Prostate gland (tissue), 2 donors: ENCODE data around the gene CXCR1. TPM values are rescaled to one million over a fixed set of nuclear protein-coding genes. Genes with fewer than 3 reads are reported as not detected.
"Not testable (repeated sequence)": the region's sequence is repeated elsewhere in the genome, so short reads cannot be mapped to it uniquely, and the experiment has no call there.

Experiments
- DNase-seq: peaks from one replicate; pipeline ENCODE4 v3.0.0-alpha.2; 2019; ENCODE audit warnings: low spot score
- H3K27ac ChIP-seq, 2 donors: fragments of 200-600 bp; sonication (generic); 2 replicates each; pipeline ENCODE4 v1.5.1; 2017 to 2019
- H3K27me3 ChIP-seq: fragments of 200-600 bp; sonication (generic); replicated peaks from 2 replicates; pipeline ENCODE4 v1.5.1; 2019; ENCODE audit not compliant: insufficient read depth
- H3K36me3 ChIP-seq, 2 donors: fragments of 200-600 bp; sonication (generic); 1 replicate in 1 of 2; 2 replicates in 1 of 2; pipeline versions ENCODE4 v1.5.1 to v1.8.1; 2017 to 2019
- H3K4me1 ChIP-seq: fragments of 200-600 bp; sonication (generic); replicated peaks from 2 replicates; pipeline ENCODE4 v1.5.1; 2019
- H3K4me3 ChIP-seq, 2 donors: fragments of 200-600 bp; sonication (generic); 2 replicates each; pipeline ENCODE4 v1.5.1; 2017 to 2019
- H3K9me3 ChIP-seq: fragments of 200-600 bp; sonication (generic); 2 replicates; pipeline ENCODE4 v1.5.1; 2017
- POLR2A ChIP-seq: fragments of 450-650 bp; IDR thresholded peaks from one replicate; pipeline ENCODE4 v1.6.1; 2016; ENCODE audit warnings: antibody characterized with exemption, mild to moderate bottlenecking
- POLR2AphosphoS5 ChIP-seq: sonication (generic); formaldehyde crosslinking; IDR thresholded peaks from one replicate; pipeline ENCODE4 v1.6.1; 2017; ENCODE audit warnings: antibody characterized with exemption
- WGBS: methylation state at CpG from one replicate; pipeline ENCODE4 v1.1.5; 2018; 5-methylcytosine and 5-hydroxymethylcytosine counted together
- intact Hi-C: fragments of 100-400 bp; cut with DNase I; formaldehyde crosslinking; loops from one replicate; pipeline ENCODE4 v1.14.2; 2022
- total RNA-seq, 2 donors: library from RNA; depleted of rRNA; stranded (reverse); fragments of >200 nt; gene quantifications; one replicate each; pipeline ENCODE4 v1.1.0, GENCODE V29; 2016
- TF ChIP-seq, protein P1 (sequence below), 4 experiments: fragments of 200-600 bp in 2 of 4; fragments of 450-650 bp in 2 of 4; sonication (generic) in 2 of 4; IDR thresholded peaks; 1 replicate in 3 of 4; 2 replicates in 1 of 4; pipeline ENCODE4 v1.5.1; 2016 to 2019; ENCODE audit warnings: antibody characterized with exemption in 4 of 4, mild to moderate bottlenecking in 2 of 4, moderate library complexity in 2 of 4

The CXCR1 gene
- total RNA-seq, 2 donors from 2014 or later, result 0.28 TPM; not detected in 1

DNA sequence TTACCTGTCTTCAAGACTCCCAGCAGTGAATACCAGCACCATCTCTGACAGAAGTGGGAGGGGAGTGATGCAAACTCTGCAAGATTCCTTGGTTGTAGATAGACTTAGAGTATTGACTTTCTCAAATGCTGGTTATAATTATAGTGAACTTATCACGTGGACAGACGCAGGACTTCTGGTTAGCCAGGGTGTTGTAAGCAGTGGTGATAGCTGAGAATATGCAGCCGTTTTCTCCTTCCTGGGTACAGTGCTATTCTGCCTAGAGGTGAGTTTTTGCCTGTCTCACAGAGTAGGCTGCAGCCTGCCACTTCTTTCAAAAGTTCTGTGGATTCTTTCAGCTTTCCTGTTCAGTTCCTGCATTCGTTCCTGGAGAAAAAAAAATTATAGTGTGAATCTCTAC is 41.7 kb downstream of the CXCR1 start:
- H3K4me3 ChIP-seq, result no peak overlapping the region
- TF ChIP-seq, protein P1, sequence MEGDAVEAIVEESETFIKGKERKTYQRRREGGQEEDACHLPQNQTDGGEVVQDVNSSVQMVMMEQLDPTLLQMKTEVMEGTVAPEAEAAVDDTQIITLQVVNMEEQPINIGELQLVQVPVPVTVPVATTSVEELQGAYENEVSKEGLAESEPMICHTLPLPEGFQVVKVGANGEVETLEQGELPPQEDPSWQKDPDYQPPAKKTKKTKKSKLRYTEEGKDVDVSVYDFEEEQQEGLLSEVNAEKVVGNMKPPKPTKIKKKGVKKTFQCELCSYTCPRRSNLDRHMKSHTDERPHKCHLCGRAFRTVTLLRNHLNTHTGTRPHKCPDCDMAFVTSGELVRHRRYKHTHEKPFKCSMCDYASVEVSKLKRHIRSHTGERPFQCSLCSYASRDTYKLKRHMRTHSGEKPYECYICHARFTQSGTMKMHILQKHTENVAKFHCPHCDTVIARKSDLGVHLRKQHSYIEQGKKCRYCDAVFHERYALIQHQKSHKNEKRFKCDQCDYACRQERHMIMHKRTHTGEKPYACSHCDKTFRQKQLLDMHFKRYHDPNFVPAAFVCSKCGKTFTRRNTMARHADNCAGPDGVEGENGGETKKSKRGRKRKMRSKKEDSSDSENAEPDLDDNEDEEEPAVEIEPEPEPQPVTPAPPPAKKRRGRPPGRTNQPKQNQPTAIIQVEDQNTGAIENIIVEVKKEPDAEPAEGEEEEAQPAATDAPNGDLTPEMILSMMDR (IDR thresholded peaks at IDR 0.05), result no peak
- no peak for TF ChIP-seq POLR2A
- no peak for TF ChIP-seq POLR2AphosphoS5
- intact Hi-C loops, result no loop called here
- H3K36me3 ChIP-seq, result no peaks in the 10 kb centered on the region
- no peaks in the 10 kb centered on the region for H3K9me3 ChIP-seq
- DNase-seq, result no peak
- no peaks in the 10 kb centered on the region for H3K4me1 ChIP-seq
- 58% methylated on average over 4 of the region's 4 CpGs for WGBS
- no peak overlapping the region for H3K27ac ChIP-seq
- no peaks in the 10 kb centered on the region for H3K27me3 ChIP-seq

DNA sequence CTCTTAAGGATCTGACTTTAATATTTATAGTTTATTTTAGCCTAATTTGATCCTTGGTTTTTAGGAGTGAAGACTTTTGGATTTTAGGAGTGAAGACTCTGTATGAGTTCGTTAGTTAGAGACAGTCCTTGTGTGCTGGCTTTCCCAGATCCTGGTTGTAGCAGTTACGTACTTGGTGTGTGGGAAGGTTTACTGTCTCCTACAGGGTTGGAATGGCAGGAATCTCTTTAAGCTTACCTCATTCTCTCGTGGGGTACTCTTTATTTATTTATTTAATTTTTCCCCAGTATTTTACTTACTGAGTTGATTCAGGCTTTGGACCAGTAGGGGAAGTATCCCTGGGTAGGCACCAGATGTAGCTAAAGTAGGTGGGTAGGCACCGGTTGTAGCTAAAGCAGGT is 42.8 kb downstream of the CXCR1 start:
- intact Hi-C loops, result no loop called here
- WGBS, result 84% methylated on average over 4 of the region's 4 CpGs
- H3K4me3 ChIP-seq, result no peak overlapping the region
- H3K27ac ChIP-seq, result no peak overlapping the region
- no peaks in the 10 kb centered on the region for H3K27me3 ChIP-seq
- no peaks in the 10 kb centered on the region for H3K9me3 ChIP-seq
- TF ChIP-seq POLR2AphosphoS5 (no peak), POLR2A (no peak)
- TF ChIP-seq, protein P1 (IDR thresholded peaks at IDR 0.05), result no peak
- H3K4me1 ChIP-seq, result no peaks in the 10 kb centered on the region
- no peaks in the 10 kb centered on the region for H3K36me3 ChIP-seq
- DNase-seq, result no peak

DNA sequence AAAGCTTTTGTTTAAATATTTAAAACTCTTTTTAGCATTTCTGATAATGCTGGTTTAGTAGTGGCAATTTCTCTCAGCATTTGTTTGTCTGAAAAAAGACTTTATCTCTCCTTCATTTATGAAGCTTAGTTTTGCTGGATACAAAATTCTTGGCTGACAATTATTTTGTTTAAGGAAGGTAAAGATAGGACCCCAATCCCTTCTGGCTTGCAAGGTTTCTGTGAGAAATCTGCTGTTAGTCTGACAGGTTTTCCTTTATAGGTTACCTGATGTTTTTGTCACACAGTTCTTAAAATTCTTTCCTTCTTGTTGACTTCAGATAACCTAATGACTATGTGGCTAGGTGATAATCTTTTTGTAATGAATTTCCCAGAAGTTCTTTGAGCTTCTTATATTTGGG is 44.5 kb downstream of the CXCR1 start:
- intact Hi-C loops, H3K9me3 ChIP-seq, H3K4me1 ChIP-seq, H3K36me3 ChIP-seq, DNase-seq, H3K27ac ChIP-seq, H3K27me3 ChIP-seq, H3K4me3 ChIP-seq: not testable (repeated sequence)

DNA sequence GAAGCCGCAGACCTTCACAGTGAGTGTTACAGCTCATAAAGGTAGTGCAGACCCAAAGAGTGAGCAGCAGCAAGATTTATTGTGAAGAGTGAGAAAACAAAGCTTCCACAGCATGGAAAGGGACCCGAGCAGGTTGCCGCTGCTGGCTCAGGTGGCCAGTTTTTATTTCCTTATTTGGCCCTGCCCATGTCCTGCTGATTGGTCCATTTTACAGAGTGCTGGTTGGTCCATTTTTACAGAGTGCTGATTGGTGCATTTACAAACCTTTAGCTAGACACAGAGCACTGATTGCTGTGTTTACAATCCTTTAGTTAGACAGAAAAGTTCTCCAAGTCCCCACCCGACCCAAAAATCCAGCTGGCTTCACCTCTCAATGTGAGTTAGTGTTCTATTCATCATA is 45.0 kb downstream of the CXCR1 start:
- H3K4me1 ChIP-seq, H3K27me3 ChIP-seq, intact Hi-C loops, H3K27ac ChIP-seq, H3K4me3 ChIP-seq, DNase-seq, H3K9me3 ChIP-seq, H3K36me3 ChIP-seq: not testable (repeated sequence)
- WGBS, result 74% methylated on average over 4 of the region's 4 CpGs

Other genes starting within 250 kb of the CXCR1 start
- 100 to 1,000 TPM; 238 to 659 TPM for gene TNS1, start 164.0 kb downstream of the CXCR1 start, total RNA-seq
- under 1 TPM; 0.11 to 0.27 TPM for gene RUFY4, start 97.7 kb downstream of the CXCR1 start, total RNA-seq
- 1 to 10 TPM in 1 of 2 donors, not detected in 1; 3.0 TPM for gene CXCR2, start 40.9 kb downstream of the CXCR1 start, total RNA-seq
- gene ARPC2, start 50.2 kb upstream of the CXCR1 start, total RNA-seq, result 100 to 1,000 TPM; 182 to 207 TPM
- under 1 TPM in 1 of 2 donors, not detected in 1; 0.91 TPM for gene GPBAR1, start 94.1 kb upstream of the CXCR1 start, total RNA-seq
- 100 to 1,000 TPM; 217 to 237 TPM for gene AAMP, start 103.2 kb upstream of the CXCR1 start, total RNA-seq
- 100 to 1,000 TPM; 103 to 145 TPM for gene PNKD, start 103.6 kb upstream of the CXCR1 start, total RNA-seq
- gene TMBIM1, start 125.5 kb upstream of the CXCR1 start, total RNA-seq, result 100 to 1,000 TPM; 139 to 193 TPM
- gene CATIP, start 189.9 kb upstream of the CXCR1 start, total RNA-seq, result 1 to 10 TPM in 1 of 2 donors, not detected in 1; 2.0 TPM
- 10 to 100 TPM; 10.8 to 11.4 TPM for gene SLC11A1, start 215.3 kb upstream of the CXCR1 start, total RNA-seq
- 100 to 1,000 TPM; 145 to 180 TPM for gene CTDSP1, start 232.9 kb upstream of the CXCR1 start, total RNA-seq